HG02973 (cell line): Measurements from ENCODE around the gene AGAP2.
"Not testable (repeated sequence)": the region's sequence is repeated elsewhere in the genome, so short reads cannot be mapped to it uniquely, and the experiment has no call there.

Experiments
- ATAC-seq: cut with Tn5 transposase; IDR thresholded peaks from one replicate; pipeline ENCODE4 v1.9.1; 2021; ENCODE audit warnings: moderate library complexity; ENCODE audit not compliant: unreplicated experiment

Gene AGAP2

DNA sequence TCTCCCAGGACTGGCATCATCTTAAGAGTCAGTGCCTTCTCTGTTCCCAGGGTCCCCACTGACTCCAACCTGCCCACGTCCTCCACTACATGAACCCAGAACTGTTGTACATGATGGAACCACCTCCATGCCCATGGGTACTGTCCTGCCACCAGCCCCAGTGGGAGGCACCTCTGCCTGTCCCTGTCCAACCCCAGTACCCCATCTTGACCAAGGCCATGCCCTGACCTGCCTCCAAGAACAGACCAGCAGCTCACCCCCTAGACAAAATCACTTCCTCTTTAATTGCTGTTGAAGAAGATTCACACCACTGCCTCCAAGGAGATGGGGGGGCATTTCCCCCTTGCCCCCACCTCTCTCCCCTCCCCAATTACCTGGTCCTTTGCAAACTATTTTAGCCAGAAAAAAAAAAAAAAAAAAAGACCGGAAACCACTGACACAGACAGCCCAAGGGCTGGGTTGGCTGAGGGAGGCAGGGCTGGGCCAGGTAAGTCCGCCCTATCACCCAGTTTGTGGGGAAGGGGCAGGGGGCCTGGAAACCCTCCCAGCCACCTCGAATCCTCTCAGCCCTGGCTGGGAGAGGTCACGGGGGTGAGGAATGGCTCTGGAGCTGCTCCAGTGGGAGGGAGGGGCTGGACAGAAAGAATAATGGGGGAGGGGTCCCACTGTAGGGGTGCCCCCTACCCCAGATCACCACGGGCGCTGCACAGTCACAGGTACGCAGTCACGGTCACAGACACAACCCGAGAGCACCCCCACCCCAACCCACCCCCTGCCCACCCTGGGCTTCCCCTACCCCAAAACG, 13.4 kb downstream of the AGAP2 start:
- ATAC-seq: no peak

DNA sequence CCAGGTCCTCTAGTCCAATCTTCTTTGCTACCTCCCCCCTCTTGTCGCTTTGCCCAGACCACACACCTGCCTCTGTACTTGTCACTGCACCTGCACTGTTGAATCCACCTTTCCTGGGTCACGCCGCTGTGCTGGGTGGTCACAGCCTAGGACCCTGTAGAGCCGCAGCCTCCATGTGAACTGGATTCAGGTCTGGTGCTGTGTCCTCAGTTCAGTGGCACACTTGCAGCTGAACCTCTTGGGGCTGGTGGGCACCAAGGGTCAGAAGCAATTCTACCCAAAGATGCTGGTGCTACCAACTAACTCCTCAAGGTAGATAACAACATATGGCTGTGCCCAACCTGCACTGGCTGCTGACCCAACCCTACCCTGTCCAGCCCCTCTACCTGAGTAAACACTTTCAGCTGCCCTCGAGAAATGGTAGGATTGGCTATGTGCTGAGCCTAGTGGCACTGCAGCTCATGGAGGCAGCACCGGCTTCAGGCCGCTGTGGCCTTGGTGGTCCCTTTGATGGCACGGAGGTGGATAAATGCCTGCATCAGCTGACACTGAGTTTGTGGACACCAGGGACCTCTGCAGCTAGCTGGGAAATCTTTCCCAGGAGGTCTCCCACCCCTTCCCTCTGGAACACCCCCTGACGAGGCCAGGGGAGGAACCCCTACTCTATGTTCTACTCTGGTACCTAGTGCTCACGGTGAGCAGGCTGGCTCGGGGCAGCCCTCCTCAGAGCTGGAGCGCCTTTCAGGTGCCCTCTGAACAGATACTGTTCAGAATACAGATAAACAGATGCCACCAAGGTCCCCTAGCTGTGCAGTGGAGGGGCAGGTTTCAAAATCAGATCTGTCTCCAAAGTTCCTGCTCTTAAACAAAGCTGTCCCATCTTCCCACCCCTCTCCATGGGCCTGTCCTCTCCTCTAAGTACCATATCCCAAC, 14.3 kb downstream of the AGAP2 start:
- ATAC-seq: no peak

DNA sequence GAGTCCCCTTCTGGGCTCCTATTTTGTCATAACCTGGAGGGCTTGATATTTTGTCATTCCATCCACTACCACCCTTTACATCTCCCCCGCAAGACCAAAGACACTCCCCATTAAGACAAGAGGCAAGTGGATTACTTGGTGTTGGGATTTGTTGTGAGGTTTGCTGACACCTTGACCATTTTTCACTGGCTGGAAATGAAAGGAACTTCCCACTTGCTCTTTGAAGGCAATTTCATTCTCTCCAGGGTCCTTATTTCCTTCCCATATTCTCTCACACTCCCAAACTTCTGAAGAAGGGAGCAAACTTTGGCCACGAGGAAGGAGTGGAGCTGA, 14.9 kb downstream of the AGAP2 start:
- ATAC-seq: no peak

DNA sequence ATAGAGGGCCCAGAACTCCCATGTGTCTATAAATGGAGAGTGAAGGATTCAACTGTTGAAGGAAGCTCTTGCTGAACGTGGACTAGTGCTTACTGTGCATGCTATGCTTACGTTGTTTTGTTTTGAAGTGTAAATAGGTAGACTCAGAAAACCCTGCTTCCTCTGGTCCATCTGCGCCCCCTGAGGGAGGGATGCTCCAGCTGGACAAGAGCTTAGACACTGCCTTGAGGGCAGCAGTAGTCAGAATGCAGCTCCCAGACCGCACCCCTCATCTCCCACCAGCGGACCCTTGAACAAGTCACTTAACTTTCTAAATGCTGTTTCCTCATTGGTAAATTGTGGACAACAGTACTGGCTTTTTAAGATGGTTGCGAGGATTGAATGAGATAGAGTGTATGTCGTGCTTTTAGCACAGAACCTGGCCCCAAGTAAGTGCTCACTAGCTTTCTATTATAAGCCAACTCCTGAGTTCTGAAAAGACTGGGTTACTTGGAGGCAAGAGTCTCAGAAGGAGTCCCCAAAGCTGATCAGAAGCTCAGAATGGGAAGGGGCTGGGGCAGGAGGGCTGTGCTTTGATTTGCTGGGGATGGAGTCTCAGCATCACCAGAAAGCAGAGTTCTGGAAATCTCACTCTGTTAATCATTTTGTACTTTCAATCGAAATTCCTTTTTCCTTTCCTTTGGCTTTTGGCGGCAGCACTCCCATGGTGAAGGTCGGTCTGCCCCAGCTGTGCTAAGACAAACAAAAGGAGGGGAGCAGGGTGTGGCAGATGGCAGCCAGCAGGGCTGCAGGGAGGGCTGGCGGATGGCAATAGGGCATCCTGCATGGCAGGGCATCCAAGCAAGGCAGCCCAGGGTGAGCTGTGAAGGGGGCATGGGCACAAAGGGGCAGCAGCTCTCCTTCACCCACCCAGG, 15.6 kb downstream of the AGAP2 start:
- no peak for ATAC-seq

DNA sequence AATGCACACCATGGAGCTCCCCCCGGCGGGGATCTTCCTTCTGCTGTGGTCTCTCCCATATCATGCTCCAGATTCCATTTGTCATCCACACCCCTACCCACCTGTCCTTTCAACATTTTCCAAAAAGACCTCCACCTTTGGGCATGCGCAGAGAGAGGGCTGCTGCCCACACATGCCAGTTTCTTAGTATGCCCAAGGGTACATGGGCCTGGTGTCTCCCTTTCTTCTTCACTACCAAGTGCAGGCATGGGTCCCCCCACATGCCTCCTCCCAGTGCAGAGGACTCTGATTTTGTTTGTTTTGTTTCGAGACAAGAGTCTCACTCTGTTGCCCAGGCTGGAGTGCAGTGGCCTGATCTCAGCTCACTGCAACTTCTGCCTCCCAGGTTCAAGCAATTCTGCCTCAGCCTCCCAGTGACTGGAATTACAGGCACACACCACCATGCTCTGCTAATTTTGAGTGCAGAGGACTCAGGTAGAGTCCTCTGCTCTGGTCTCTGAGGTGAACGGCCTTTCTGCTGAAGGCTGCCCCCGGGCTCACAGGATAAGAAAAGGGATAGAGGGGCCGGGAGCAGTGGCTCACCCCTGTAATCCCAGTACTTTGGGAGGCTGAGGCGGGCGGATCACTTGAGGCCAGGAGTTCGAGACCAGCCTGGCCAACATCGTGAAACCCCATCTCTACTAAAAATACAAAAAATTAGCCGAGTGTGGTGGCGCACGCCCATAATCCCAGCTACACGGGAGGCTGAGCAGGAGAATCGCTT, 16.5 kb downstream of the AGAP2 start:
- ATAC-seq: not testable (repeated sequence)

DNA sequence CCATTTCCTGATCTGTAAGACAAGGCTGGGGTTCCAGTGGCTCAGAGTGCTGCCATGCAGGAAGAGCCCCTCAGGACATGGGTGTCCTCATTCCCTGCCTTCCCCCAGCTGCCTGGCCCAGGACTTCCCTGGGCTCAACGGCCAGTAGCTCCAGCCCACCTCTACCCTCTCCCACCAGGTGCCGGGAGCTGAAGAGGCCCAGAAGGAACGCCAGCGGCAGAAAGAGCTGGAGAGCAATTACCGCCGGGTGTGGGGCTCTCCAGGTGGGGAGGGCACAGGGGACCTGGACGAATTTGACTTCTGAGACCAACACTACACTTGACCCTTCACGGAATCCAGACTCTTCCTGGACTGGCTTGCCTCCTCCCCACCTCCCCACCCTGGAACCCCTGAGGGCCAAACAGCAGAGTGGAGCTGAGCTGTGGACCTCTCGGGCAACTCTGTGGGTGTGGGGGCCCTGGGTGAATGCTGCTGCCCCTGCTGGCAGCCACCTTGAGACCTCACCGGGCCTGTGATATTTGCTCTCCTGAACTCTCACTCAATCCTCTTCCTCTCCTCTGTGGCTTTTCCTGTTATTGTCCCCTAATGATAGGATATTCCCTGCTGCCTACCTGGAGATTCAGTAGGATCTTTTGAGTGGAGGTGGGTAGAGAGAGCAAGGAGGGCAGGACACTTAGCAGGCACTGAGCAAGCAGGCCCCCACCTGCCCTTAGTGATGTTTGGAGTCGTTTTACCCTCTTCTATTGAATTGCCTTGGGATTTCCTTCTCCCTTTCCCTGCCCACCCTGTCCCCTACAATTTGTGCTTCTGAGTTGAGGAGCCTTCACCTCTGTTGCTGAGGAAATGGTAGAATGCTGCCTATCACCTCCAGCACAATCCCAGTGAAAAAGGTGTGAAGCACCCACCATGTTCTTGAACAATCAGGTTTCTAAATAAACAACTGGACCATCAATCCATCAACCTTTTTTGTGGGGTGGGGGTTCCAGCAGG, 17.6 kb downstream of the AGAP2 start:
- no peak for ATAC-seq

DNA sequence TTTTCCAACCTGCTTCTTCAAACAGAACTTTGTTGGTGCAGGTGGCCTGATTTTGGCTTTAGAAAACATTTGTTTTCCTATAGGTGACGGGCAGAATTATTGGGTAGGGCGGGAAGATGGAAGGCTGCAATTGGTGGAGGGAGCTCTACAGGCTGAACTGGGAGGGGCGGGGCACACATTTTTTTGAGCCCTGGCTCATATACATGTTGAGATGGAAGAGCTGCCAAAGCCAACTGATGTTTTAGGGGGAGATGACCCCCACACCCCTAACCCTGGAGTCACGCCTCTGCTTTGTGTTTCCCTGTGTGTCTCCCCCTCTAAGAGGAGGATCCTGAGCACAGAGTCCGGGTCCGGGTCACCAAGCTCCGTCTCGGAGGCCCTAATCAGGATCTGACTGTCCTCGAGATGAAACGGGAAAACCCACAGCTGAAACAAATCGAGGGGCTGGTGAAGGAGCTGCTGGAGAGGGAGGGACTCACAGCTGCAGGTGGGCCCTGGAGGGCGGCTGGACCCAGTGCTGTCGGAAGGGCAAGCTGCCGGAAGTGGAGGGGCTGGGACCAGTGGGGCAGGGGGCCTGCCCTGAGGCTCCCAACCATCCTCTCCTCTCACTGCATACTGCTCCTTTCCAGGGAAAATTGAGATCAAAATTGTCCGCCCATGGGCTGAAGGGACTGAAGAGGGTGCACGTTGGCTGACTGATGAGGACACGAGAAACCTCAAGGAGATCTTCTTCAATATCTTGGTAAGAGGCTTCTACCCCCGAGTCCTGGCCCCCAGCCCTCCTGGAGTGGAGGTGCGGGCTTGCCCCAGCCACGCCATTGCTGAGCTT, 18.6 kb downstream of the AGAP2 start:
- ATAC-seq: no peak

DNA sequence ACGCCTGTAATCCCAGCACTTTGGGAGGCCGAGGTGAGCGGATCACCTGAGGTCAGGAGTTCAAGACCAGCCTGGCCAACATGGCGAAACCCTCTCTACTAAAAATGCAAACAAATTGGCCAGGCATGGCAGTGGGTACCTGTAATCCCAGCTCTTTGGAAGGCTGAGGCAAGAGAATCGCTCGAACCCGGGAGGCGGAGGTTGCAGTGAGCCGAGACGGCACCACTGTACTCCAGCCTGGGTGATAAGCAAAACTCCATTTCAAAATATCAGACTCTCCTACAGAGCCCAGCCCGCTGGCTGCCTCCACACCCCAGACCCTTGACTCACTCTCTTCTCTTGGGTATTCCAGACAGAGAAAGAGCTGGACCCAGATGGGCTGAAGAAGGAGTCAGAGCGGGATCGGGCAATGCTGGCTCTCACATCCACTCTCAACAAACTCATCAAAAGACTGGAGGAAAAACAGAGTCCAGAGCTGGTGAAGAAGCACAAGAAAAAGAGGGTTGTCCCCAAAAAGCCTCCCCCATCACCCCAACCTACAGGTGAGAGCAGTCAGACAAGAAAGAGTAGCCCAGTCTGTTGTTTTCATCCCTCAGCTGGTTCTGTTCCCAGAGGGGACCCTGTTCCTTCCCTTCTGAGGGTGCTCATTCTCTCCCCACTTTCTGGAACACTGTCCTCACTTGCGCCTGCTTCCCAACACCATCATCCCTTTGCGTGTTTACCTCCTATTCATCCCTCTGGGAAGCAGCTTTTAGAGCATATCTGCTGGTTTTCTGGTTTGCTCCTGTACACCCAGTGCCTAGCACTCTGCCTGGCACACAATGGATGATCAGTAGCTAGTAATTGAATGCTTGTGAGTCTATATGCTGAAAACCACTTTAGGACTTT, 19.7 kb downstream of the AGAP2 start:
- no peak for ATAC-seq

DNA sequence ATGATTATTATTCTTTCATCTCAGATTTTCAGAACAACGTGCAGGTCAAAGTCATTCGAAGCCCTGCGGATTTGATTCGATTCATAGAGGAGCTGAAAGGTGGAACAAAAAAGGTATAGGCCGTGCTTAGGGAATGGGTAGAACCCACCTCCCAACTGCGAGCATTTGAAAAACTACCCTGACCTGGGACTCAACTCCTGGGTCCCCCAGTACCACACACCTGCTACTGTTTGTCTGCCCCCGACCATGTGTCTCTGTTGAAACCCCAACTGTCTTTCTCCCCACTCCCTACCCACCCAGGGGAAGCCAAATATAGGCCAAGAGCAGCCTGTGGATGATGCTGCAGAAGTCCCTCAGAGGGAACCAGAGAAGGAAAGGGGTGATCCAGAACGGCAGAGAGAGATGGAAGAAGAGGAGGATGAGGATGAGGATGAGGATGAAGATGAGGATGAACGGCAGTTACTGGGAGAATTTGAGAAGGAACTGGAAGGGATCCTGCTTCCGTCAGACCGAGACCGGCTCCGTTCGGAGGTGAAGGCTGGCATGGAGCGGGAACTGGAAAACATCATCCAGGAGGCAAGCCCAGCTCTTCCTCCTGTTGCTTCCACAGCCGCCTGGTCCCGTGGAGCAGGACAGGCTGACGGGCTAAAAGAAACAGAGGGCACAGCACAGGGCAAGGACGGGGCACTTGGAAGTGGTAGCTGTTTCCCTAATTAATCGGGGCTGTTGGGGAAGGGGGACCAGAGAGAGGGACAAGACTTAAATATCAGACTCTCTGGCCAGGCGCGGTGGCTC, 20.5 kb downstream of the AGAP2 start:
- no peak for ATAC-seq

DNA sequence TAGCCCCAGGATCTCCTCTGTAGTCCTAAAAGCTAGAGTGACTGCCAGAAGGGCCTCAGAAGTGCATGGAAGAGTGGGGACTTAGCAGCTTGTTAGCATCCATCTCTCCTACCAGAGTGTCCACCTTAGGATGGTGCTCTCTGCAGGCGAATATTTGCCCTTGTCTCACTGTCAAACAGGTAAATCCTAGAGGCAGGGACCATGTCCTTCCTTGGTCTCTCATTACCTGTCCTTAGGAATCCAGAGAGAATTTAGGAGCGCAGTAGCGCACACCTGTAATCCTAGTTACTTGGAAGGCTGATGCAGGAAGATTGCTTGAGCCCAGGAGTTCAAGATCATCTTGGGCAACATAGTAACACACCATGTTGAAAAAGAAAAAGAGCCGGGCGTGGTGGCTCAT, 21.4 kb downstream of the AGAP2 start:
- no peak for ATAC-seq

DNA sequence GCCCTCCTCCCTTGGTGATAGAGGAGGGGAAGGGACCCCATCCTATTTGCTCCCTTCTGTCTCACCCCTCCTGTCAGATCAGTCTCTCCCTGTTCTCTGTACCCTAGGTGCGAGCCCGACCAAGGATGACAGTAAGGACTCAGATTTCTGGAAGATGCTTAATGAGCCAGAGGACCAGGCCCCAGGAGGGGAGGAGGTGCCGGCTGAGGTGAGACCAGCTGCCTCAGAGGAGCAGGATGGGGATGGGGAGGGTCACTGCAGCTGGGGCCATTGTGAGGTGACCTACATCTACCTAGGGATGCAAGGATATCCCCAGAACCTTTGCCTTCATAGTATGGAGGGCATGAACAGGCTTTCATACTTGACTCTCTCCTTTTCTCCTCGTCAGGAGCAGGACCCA, 22.2 kb downstream of the AGAP2 start:
- ATAC-seq: no peak

DNA sequence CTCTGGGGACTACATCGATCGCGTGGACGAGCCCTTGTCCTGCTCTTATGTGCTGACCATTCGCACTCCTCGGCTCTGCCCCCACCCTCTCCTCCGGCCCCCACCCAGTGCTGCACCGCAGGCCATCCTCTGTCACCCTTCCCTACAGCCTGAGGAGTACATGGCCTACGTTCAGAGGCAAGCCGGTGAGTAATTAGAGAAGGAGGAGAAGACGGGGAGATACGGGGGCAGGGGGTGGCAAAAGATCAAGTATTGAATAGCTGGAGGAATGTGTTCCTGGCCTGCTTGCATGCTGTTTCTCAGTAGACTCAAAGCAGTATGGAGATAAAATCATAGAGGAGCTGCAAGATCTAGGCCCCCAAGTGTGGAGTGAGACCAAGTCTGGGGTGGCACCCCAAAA, 22.8 kb downstream of the AGAP2 start:
- no peak for ATAC-seq

DNA sequence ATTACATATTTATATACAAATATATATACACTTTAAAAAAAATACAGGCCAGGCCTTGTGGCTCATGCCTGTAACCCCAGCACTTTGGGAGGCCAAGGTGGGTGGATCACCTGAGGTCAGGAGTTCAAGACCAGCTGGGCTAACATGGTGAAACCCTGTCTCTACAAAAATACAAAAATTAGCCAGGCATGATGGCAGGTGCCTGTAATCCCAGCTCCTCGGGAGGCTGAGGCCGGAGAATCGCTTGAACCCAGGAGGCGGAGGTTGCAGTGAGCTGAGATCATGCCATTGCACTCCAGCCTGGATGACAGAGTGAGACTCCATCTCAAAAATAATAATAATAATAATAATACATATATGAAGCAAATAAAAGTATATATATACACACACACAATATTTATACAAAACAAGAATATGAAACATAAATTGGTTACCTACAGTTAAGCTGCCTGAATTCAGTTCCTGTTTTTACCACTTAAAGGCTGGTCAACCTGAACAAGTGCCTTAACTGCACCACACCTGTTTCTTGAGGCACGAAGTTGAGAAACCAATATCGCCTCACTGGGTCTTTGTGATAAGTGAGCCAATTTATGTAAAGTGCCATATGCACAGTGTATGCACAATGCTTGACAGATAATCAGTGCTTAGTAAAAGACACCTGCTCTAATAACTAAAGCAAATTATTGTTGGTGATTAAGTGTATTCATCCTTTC, 23.4 kb downstream of the AGAP2 start:
- not testable (repeated sequence) for ATAC-seq

DNA sequence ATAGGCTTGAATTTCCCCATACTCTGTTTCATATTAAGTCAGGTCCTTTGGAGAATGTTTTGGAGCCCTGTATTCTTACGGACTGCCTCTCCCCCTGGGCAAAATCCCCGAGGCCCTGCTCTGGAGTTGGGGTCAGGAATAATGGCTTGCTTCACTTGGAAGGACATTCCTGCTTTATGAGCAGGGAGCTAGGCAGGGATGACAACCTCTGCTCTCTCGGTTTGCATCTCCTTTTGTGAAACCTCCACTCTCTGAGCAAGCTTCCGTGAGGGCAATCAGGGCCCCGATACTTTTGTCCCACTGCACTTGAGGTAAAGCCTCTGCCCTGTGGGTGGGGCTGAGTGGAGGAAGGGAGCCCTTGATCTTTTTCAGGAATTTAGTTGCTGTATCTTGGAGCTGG, 25.3 kb downstream of the AGAP2 start:
- no peak for ATAC-seq

DNA sequence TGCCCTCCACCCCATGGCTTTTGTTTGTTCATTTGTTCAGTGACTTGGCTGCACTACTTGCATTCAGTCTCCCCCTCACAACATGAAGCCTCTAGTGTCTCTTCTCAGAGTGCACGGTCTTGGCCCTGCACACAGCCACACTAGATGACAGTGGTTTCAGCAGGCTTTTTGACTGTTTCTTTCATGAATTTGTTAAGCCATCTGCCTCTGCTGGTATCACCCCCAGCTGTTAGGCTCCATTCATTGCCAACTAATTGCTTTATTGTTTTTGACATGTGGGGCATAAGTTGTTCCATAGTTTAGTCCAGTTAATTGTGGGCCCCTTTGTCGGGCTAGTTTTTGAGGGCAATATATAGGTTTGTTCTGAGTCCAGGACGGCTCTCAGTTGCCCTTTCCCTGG, 25.8 kb downstream of the AGAP2 start:
- ATAC-seq: no peak

DNA sequence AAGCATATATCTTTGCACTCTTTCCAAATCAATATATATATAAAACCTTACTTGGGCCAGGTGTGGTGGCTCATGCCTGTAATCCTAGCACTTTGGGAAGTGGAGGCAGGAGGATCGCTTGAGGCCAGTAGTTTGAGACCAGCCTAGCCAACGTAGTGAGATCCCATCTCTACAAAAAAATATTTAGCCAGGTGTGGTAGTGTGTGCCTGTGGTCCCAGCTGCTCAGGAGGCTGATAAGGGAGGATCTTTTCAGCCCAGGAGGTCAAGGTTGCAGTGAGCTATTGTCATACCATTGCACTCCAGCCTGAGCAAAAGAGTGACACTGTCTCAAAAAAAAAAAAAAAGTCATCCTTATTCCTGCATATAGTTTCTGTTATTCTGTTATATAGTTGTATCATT, 30.2 kb downstream of the AGAP2 start:
- no peak for ATAC-seq
